Dedifferentiated amniotic fluid mesenchymal stem cell (primary cell): ENCODE results near the gene ZNF675.
"Not testable (repeated sequence)": the region's sequence is repeated elsewhere in the genome, so short reads cannot be mapped to it uniquely, and the experiment has no call there.

Source experiments
- DNase-seq: peaks from one replicate; pipeline ENCODE4 v3.0.0-alpha.2; 2016; ENCODE audit errors: extremely low spot score

The ZNF675 gene

GRCh38 chr19:23686621-23687423, at the start of gene ZNF675:
TSS of gene ZNF675 (minus strand) at chr19:23687212. CDS start at chr19:23687033, 179 bp downstream.
- DNase-seq = peak; percentile 97

GRCh38 chr19:23730729-23731465, 43.9 kb upstream of the ZNF675 start:
- not testable (repeated sequence) for DNase-seq

- not testable (repeated sequence) for DNase-seq
These were observed 37.1 kb upstream of the ZNF675 start for GRCh38 chr19:23724161-23724560.

- no peak for DNase-seq
These were observed 31.8 kb upstream of the ZNF675 start for GRCh38 chr19:23718802-23719201.

- no peak for DNase-seq
These were observed 29.8 kb upstream of the ZNF675 start for GRCh38 chr19:23716792-23717191.

- DNase-seq = no peak
These were observed 22.3 kb upstream of the ZNF675 start for GRCh38 chr19:23709347-23709746.

- no peak for DNase-seq
These were observed 19.6 kb upstream of the ZNF675 start for GRCh38 chr19:23706657-23707056.

- DNase-seq = no peak
These were observed 12.5 kb upstream of the ZNF675 start for GRCh38 chr19:23699521-23699860.

- DNase-seq = no peak
These were observed 11.9 kb upstream of the ZNF675 start for GRCh38 chr19:23698711-23699520.

GRCh38 chr19:23692937-23693336, 5.9 kb upstream of the ZNF675 start:
- not testable (repeated sequence) for DNase-seq

- DNase-seq = no peak
These were observed 13.9 kb downstream of the ZNF675 start for GRCh38 chr19:23673132-23673531.

GRCh38 chr19:23668606-23669005, 18.4 kb downstream of the ZNF675 start:
- DNase-seq = not testable (repeated sequence)

GRCh38 chr19:23665651-23666410, 21.2 kb downstream of the ZNF675 start:
- DNase-seq = no peak

- DNase-seq = not testable (repeated sequence)
These were observed 37.2 kb downstream of the ZNF675 start for GRCh38 chr19:23649817-23650216.
